ENCODE measurements around the gene CEMIP2. TPM values are rescaled to one million over a fixed set of nuclear protein-coding genes. Genes with fewer than 3 reads are reported as not detected.

The CEMIP2 gene
- polyA plus RNA-seq, 1 of the 3 experiments (the other 2 are of a cell fraction): 39.8 TPM

DNA sequence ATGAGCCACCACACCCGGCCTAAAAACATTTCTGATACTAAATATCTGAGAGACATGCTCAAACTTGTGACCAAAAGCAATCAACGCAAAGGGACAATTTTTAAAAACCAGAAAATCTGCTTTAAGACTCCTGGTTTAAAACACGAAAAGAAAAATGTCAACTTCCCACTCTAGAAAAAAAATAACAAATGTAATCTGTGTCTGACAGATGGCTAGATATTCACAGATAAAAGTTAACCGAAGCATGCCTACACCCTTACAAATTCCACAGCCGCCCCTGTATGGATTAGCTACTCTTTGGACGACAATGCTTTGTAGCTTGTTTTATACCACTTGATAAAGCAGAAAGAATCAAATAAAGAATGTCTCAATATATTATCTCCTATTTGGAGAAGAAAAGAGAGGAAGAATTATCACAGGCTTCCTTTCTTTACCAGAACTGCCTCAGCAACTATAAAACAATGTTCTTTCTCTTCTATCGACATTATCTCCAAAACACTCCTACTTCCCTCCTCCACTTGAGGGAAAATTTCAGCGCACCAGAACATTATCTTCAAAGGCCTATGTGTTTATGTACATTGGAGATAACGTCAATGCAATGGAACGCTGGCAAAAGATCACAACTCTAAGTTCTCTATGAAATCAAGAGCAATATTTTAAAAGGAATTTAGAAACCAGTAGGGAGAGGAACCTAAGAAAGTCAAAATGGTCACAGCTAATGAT, 26.2 kb downstream of the CEMIP2 start:
- H3K27ac ChIP-seq (ENCODE audit: low read depth in 2 of 2, low read length in 1 of 2): no peak overlapping the region
- no peaks in the 10 kb centered on the region for H3K9me2 ChIP-seq
- no peak overlapping the region for H2AFZ ChIP-seq (ENCODE audit: low read depth)
- no peak overlapping the region; the same call in 1 of the 2 replicates for H3K4me2 ChIP-seq
- DNase-seq: no peak
- no peaks in the 10 kb centered on the region for H3K79me2 ChIP-seq (ENCODE audit: insufficient read depth)
- no peaks in the 10 kb centered on the region for H3K9me3 ChIP-seq
- no peaks in the 10 kb centered on the region for H3K27me3 ChIP-seq (ENCODE audit: insufficient read depth)
- H4K20me1 ChIP-seq (ENCODE audit: insufficient read depth): no peaks in the 10 kb centered on the region
- POLR2A ChIA-PET: no interaction called here
- H3K4me3 ChIP-seq (ENCODE audit: low read depth in 2 of 2, low read length in 1 of 2): no peak overlapping the region
- 37% methylated on average over 10 of the region's 10 CpGs for WGBS (ENCODE audit: low lambda C conversion rate)
- no peaks in the 10 kb centered on the region for H3K4me1 ChIP-seq (ENCODE audit: control insufficient read depth in 1 of 2, insufficient read depth in 2 of 2, low read depth in 1 of 2, low read length in 1 of 2)
- no peak overlapping the region for H3K9ac ChIP-seq
- CTCF ChIA-PET: no interaction called here
- H3F3A ChIP-seq (replicated peaks; ENCODE audit: insufficient read depth): no peaks in the 10 kb centered on the region
- no peaks in the 10 kb centered on the region for H3K36me3 ChIP-seq (replicated peaks in 1 of 2; ENCODE audit: control insufficient read depth in 1 of 2, insufficient read depth in 2 of 2, low read length in 1 of 2)
- TF ChIP-seq ELF1 (IDR thresholded peaks at IDR 0.05) (no peak), YY1 (IDR thresholded peaks at IDR 0.05; ENCODE audit: low read depth) (no peak), POLR2AphosphoS5 (IDR thresholded peaks at IDR 0.05; ENCODE audit: low read depth, low read length) (no peak), TEAD4 (IDR thresholded peaks at IDR 0.05; ENCODE audit: borderline replicate concordance, insufficient read depth) (no peak), SIN3A (IDR thresholded peaks at IDR 0.05; ENCODE audit: borderline replicate concordance, low read depth, low read length) (no peak), RXRA (IDR thresholded peaks at IDR 0.05; ENCODE audit: borderline replicate concordance, low read depth) (no peak), USF2 (IDR thresholded peaks at IDR 0.05; ENCODE audit: borderline replicate concordance, low read depth, low read length) (no peak), RFX5 (IDR thresholded peaks at IDR 0.05; ENCODE audit: low read length) (no peak), RAD21 (IDR thresholded peaks at IDR 0.05; ENCODE audit: low read length) (no peak), JUND (IDR thresholded peaks at IDR 0.05) (no peak), EP300 (IDR thresholded peaks at IDR 0.05; ENCODE audit: borderline replicate concordance in 1 of 2, low read depth in 1 of 2, low read length in 1 of 2) (no peak)

DNA sequence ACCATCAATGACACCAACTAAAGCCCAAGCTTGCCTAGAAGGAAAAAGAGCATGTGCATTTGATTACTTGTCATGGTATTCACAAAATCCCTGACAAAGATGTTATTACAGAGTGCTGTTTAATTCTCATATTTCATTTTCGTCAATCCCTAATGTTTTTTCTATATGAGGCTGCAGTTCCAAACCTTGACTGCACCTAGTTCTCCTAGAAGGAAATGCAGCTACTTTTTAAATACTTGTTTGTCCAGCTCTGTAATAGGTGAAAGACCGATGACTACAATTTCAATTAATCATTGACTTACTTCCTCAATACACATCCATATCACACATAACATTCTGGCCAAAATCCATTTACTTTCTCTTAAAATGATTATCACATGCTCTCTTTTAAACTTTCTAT, 28.1 kb downstream of the CEMIP2 start:
- 15% methylated on average over 2 of the region's 2 CpGs for WGBS (ENCODE audit: low lambda C conversion rate)
- H3K27me3 ChIP-seq (ENCODE audit: insufficient read depth): no peaks in the 10 kb centered on the region
- no peaks in the 10 kb centered on the region for H3K79me2 ChIP-seq (ENCODE audit: insufficient read depth)
- no peaks in the 10 kb centered on the region for H3K9me3 ChIP-seq
- H2AFZ ChIP-seq (ENCODE audit: low read depth): no peak overlapping the region
- H3K36me3 ChIP-seq (replicated peaks in 1 of 2; ENCODE audit: control insufficient read depth in 1 of 2, insufficient read depth in 2 of 2, low read length in 1 of 2): no peaks in the 10 kb centered on the region
- no peaks in the 10 kb centered on the region for H3K4me1 ChIP-seq (ENCODE audit: control insufficient read depth in 1 of 2, insufficient read depth in 2 of 2, low read depth in 1 of 2, low read length in 1 of 2)
- DNase-seq: no peak
- no peak overlapping the region for H3K9ac ChIP-seq
- POLR2A ChIA-PET: no interaction called here
- H3K27ac ChIP-seq (ENCODE audit: low read depth in 2 of 2, low read length in 1 of 2): no peak overlapping the region
- no peaks in the 10 kb centered on the region for H3K9me2 ChIP-seq
- no peaks in the 10 kb centered on the region for H4K20me1 ChIP-seq (ENCODE audit: insufficient read depth)
- CTCF ChIA-PET: interaction anchor here (0.8 kb wide), 2 partner anchors 24 to 93 kb away, joined by 3 to 4 read pairs; no protein-coding TSS in a partner anchor
- no peak overlapping the region for H3K4me2 ChIP-seq
- no peak overlapping the region for H3K4me3 ChIP-seq (ENCODE audit: low read depth in 2 of 2, low read length in 1 of 2)
- no peaks in the 10 kb centered on the region for H3F3A ChIP-seq (replicated peaks; ENCODE audit: insufficient read depth)
- TF ChIP-seq POLR2AphosphoS5 (IDR thresholded peaks at IDR 0.05; ENCODE audit: low read depth, low read length) (no peak), NFIC (IDR thresholded peaks at IDR 0.05; ENCODE audit: borderline replicate concordance) (no peak), EP300 (IDR thresholded peaks at IDR 0.05; ENCODE audit: borderline replicate concordance in 1 of 2, low read depth in 1 of 2, low read length in 1 of 2) (no peak), TAF1 (IDR thresholded peaks at IDR 0.05; ENCODE audit: borderline replicate concordance, low read depth, low read length) (no peak), RCOR1 (IDR thresholded peaks at IDR 0.05; ENCODE audit: low read length) (no peak), ELF1 (IDR thresholded peaks at IDR 0.05) (no peak), SMC3 (IDR thresholded peaks at IDR 0.05; ENCODE audit: low read depth, low read length) (no peak), FOXM1 (IDR thresholded peaks at IDR 0.05; ENCODE audit: low read depth) (no peak), USF2 (IDR thresholded peaks at IDR 0.05; ENCODE audit: borderline replicate concordance, low read depth, low read length) (no peak), MXI1 (IDR thresholded peaks at IDR 0.05; ENCODE audit: low read depth, low read length) (no peak), SIN3A (IDR thresholded peaks at IDR 0.05; ENCODE audit: borderline replicate concordance, low read depth, low read length) (no peak), MEF2A (IDR thresholded peaks at IDR 0.05; ENCODE audit: borderline replicate concordance, low read depth) (no peak), GATA2 (CRISPR knock-in tag; IDR thresholded peaks at IDR 0.05) (no peak), FOSL2 (IDR thresholded peaks at IDR 0.05; ENCODE audit: borderline replicate concordance, low read depth) (no peak)
- TF ChIP-seq, protein P1, sequence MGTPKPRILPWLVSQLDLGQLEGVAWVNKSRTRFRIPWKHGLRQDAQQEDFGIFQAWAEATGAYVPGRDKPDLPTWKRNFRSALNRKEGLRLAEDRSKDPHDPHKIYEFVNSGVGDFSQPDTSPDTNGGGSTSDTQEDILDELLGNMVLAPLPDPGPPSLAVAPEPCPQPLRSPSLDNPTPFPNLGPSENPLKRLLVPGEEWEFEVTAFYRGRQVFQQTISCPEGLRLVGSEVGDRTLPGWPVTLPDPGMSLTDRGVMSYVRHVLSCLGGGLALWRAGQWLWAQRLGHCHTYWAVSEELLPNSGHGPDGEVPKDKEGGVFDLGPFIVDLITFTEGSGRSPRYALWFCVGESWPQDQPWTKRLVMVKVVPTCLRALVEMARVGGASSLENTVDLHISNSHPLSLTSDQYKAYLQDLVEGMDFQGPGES (IDR thresholded peaks at IDR 0.05; ENCODE audit: low read depth, low read length): no peak
- TF ChIP-seq, protein P2, sequence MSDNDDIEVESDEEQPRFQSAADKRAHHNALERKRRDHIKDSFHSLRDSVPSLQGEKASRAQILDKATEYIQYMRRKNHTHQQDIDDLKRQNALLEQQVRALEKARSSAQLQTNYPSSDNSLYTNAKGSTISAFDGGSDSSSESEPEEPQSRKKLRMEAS (IDR thresholded peaks at IDR 0.05; ENCODE audit: low read depth): no peak
- TF ChIP-seq, protein P3, sequence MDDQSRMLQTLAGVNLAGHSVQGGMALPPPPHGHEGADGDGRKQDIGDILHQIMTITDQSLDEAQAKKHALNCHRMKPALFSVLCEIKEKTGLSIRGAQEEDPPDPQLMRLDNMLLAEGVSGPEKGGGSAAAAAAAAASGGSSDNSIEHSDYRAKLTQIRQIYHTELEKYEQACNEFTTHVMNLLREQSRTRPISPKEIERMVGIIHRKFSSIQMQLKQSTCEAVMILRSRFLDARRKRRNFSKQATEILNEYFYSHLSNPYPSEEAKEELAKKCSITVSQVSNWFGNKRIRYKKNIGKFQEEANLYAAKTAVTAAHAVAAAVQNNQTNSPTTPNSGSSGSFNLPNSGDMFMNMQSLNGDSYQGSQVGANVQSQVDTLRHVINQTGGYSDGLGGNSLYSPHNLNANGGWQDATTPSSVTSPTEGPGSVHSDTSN (IDR thresholded peaks at IDR 0.05): no peak
